Measurements from ENCODE around the gene CAMTA2. TPM values are rescaled to one million over a fixed set of nuclear protein-coding genes. Genes with fewer than 3 reads are reported as not detected.

The CAMTA2 gene
- total and polyA plus RNA-seq, 5 experiments from 2014 or later: 4.1 to 58.7 (median 18.9) TPM

DNA sequence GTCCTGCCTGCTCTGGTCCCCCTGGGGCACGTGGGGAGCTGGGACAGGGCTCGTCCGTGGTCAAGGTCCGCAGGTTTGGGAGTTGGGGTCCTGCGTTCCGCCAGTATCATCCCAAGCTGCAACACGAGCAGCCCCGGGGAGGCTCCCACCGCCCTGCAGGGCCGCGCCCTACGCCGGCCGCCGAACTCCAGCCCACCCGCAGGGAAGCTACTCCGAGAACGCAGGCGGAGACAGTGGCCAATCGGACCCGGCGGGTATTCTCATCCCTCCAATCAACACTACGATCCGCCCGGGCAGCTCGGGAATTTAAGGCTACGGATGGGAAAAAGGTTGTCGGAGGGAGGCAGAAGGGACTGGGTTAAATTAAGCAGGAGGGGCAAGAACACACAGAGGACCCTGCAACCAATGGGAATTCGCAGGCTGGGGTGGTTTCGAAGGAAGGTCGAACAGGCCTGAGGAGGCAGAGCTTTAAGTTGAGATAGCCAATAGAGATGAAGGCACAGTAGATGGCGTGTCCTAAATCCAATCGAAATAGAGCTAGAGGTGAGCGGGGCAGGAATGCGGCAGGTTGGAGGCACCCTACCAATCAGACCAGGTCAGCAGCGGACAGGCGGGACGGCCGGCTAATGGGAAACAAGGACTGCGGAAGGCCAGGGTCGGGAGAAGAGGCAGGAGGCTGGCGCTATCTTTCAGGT lies 20.5 kb downstream of the CAMTA2 start:
- peak in 9 of 10 donors; percentile 79 to 98 (median 94) for DNase-seq
- Mint-ChIP-seq H3K9me3 (no peaks in the 10 kb centered on the region), H3K27ac (peak overlapping the region in 3 of 10 donors; percentile 57 to 72 (median 61)), H3K4me3 (no peak overlapping the region), H3K27me3 (no peaks in the 10 kb centered on the region), H3K36me3 (peaks cover 0 to 12% (median 1%) of the 10 kb centered on the region in 3 donors), H3K4me1 (peaks cover 15 to 22% (median 21%) of the 10 kb centered on the region in 4 donors)
- peak; percentile 84 to 86 for ATAC-seq
- POLR2A ChIA-PET: interaction anchor here (0.6 to 15.5 kb wide), 21 partner anchors 12 to 666 kb away, joined by 3 to 635 read pairs (median 5); partner anchors contain the start of genes ARRB2, C17orf107, CAMTA2 and ENO3

GRCh38 chr17:4965311-4965986 lies 22.0 kb downstream of the CAMTA2 start:
- Mint-ChIP-seq H3K9me3 (no peaks in the 10 kb centered on the region), H3K27ac (peak overlapping the region in 2 of 10 donors; percentile 37 to 58), H3K4me3 (peak overlapping the region in 8 of 10 donors; percentile 15 to 78 (median 42)), H3K27me3 (no peaks in the 10 kb centered on the region), H3K36me3 (peaks cover 0 to 15% (median 5%) of the 10 kb centered on the region in 3 donors), H3K4me1 (peaks cover 15 to 20% (median 18%) of the 10 kb centered on the region in 4 donors)
- POLR2A ChIA-PET: interaction anchor here (15.5 kb wide), 1 partner anchor 18 kb away, joined by 635 read pairs; the partner anchor contains the start of genes ENO3, PFN1, RNF167 and SLC25A11
- no peak for ATAC-seq
- peak in 1 of 10 donors; percentile 58 for DNase-seq

GRCh38 chr17:4960279-4960922 lies 27.1 kb downstream of the CAMTA2 start:
- ATAC-seq: no peak
- peak overlapping the region in 2 of 10 donors; percentile 13 to 74 for H3K27ac Mint-ChIP-seq

DNA sequence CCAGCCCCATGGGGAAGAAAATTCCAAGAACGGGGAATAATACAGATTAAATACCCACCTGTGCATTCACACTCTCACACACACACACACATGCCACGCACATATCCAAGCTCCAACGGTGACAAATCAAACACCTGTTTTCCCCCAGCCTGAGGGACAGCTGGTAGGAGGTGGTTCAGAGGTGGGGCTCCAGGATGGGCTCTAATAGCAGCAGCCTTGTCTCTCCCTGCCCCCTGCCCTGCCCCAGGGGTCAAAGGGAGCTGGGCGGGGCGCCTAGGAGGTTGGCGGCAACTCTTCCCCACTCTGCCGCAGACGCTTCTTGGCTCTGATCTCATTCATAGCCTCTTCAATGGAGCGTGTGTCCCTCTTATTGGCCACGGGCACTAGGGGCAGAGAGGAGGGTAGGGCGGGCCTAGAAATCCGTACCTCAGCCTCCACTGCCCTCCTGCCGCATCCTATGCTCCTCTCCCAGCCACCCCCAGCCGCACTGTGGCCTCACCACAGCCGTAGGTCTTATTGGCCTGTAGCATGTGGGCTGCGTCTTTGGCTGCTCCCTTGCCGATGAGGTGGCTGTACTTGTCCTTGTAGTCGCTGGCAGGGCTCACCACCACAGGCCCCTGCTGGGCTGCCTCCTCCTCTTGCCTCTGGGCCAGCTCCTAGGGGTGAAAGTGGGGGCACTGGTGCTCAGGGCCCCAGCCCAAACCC lies 28.1 kb downstream of the CAMTA2 start:
- H3K4me3 Mint-ChIP-seq: no peak overlapping the region
- no peaks in the 10 kb centered on the region for H3K27me3 Mint-ChIP-seq
- H3K27ac Mint-ChIP-seq: peak overlapping the region in 1 of 10 donors; percentile 25
- H3K36me3 Mint-ChIP-seq: peaks cover 0 to 27% (median 7%) of the 10 kb centered on the region in 3 donors
- peaks cover 8 to 14% (median 11%) of the 10 kb centered on the region in 4 donors for H3K4me1 Mint-ChIP-seq
- ATAC-seq: no peak
- DNase-seq: no peak
- H3K9me3 Mint-ChIP-seq: no peaks in the 10 kb centered on the region
- POLR2A ChIA-PET: interaction anchor here (1.4 to 25.2 kb wide), 2 partner anchors 9 to 10 kb away, joined by 4 to 635 read pairs; partner anchors contain the start of gene SPAG7

More at GRCh38 chr17:4960279-4960922, 27.1 kb downstream of the CAMTA2 start:
- Mint-ChIP-seq H3K36me3 (peaks cover 0 to 30% (median 7%) of the 10 kb centered on the region in 3 donors), H3K9me3 (no peaks in the 10 kb centered on the region), H3K27me3 (no peaks in the 10 kb centered on the region), H3K4me1 (peaks cover 8 to 17% (median 15%) of the 10 kb centered on the region in 4 donors), H3K4me3 (no peak overlapping the region)
- DNase-seq: no peak
- POLR2A ChIA-PET: interaction anchor here (1.4 to 25.2 kb wide), 2 partner anchors 8 to 11 kb away, joined by 4 to 635 read pairs; partner anchors contain the start of gene SPAG7

GRCh38 chr17:4958102-4958501 lies 29.4 kb downstream of the CAMTA2 start:
- ATAC-seq: no peak
- DNase-seq: no peak
- Mint-ChIP-seq H3K27ac (no peak overlapping the region), H3K36me3 (peaks cover 0 to 25% (median 7%) of the 10 kb centered on the region in 3 donors), H3K27me3 (no peaks in the 10 kb centered on the region), H3K4me1 (peaks cover 6 to 13% (median 10%) of the 10 kb centered on the region in 4 donors), H3K4me3 (no peak overlapping the region), H3K9me3 (no peaks in the 10 kb centered on the region)
- POLR2A ChIA-PET: interaction anchor here (0.6 to 25.2 kb wide), 4 partner anchors 9 to 18 kb away, joined by 4 to 635 read pairs (median 10); partner anchors contain the start of genes PFN1, RNF167, SLC25A11 and SPAG7

GRCh38 chr17:4956493-4957061 lies 30.9 kb downstream of the CAMTA2 start:
- DNase-seq (peak in 3 of 10 donors; percentile 28 to 37 (median 32)), ATAC-seq (no peak)
- Mint-ChIP-seq H3K9me3 (no peaks in the 10 kb centered on the region), H3K27me3 (no peaks in the 10 kb centered on the region), H3K27ac (no peak overlapping the region), H3K4me1 (peaks cover 5 to 14% (median 10%) of the 10 kb centered on the region in 4 donors), H3K4me3 (no peak overlapping the region), H3K36me3 (peaks cover 0 to 22% (median 5%) of the 10 kb centered on the region in 3 donors)
- POLR2A ChIA-PET: interaction anchor here (0.8 to 25.2 kb wide), 4 partner anchors 8 to 57 kb away, joined by 3 to 635 read pairs (median 10); partner anchors contain the start of genes C17orf107, PFN1, RNF167 and SLC25A11

GRCh38 chr17:4955091-4955490 lies 32.4 kb downstream of the CAMTA2 start:
- no peak overlapping the region for H3K27ac Mint-ChIP-seq
- no peak overlapping the region for H3K4me3 Mint-ChIP-seq
- peaks cover 10 to 25% (median 21%) of the 10 kb centered on the region in 4 donors for H3K4me1 Mint-ChIP-seq
- no peaks in the 10 kb centered on the region for H3K27me3 Mint-ChIP-seq
- POLR2A ChIA-PET: interaction anchor here (8.8 to 25.2 kb wide), 2 partner anchors 14 to 17 kb away, joined by 179 to 635 read pairs; partner anchors contain the start of genes RNF167, SLC25A11 and SPAG7
- H3K36me3 Mint-ChIP-seq: peaks cover 0 to 13% (median 0%) of the 10 kb centered on the region in 3 donors
- ATAC-seq (no peak), DNase-seq (no peak)
- H3K9me3 Mint-ChIP-seq: no peaks in the 10 kb centered on the region

DNA sequence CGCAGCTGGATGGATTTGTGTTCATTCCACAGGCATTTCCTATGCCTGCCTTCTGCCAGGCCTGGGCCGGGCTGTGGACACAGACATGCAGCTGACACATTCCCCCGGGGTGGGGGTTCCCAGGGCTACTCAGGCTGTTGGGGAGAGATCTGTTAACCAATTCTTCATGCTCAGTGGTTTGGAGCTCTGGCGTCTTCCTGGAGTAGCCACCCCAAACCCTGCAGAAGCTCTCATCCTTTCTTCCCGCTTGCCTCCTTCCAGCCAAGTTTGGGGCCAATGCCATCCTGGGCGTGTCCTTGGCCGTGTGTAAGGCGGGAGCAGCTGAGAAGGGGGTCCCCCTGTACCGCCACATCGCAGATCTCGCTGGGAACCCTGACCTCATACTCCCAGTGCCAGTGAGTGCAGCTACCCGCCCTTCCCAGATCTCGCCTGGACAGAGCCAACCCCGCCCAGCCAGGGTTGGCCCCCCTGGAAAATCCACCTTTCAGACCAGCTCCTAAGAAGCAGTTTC lies 34.0 kb downstream of the CAMTA2 start:
- POLR2A ChIA-PET: interaction anchor here (1.0 to 25.2 kb wide), 4 partner anchors 15 to 45 kb away, joined by 3 to 635 read pairs (median 92); partner anchors contain the start of genes RNF167, SLC25A11 and SPAG7
- peak overlapping the region in 1 of 10 donors; percentile 29 for H3K4me3 Mint-ChIP-seq
- peaks cover 12 to 29% (median 22%) of the 10 kb centered on the region in 4 donors for H3K4me1 Mint-ChIP-seq
- H3K27me3 Mint-ChIP-seq: no peaks in the 10 kb centered on the region
- no peak for ATAC-seq
- peak overlapping the region in 2 of 10 donors; percentile 3 to 8 for H3K27ac Mint-ChIP-seq
- no peaks in the 10 kb centered on the region for H3K36me3 Mint-ChIP-seq
- DNase-seq: no peak
- no peaks in the 10 kb centered on the region for H3K9me3 Mint-ChIP-seq

GRCh38 chr17:4951486-4951885 lies 36.0 kb downstream of the CAMTA2 start:
- Mint-ChIP-seq H3K4me3 (peak overlapping the region in 8 of 10 donors; percentile 10 to 91 (median 79)), H3K27ac (peak overlapping the region in 6 of 10 donors; percentile 40 to 91 (median 62))
- POLR2A ChIA-PET: interaction anchor here (0.6 to 25.2 kb wide), 5 partner anchors 9 to 517 kb away, joined by 3 to 635 read pairs (median 3); partner anchors contain the start of genes DHX33, RNF167, SLC25A11 and SPAG7

DNA sequence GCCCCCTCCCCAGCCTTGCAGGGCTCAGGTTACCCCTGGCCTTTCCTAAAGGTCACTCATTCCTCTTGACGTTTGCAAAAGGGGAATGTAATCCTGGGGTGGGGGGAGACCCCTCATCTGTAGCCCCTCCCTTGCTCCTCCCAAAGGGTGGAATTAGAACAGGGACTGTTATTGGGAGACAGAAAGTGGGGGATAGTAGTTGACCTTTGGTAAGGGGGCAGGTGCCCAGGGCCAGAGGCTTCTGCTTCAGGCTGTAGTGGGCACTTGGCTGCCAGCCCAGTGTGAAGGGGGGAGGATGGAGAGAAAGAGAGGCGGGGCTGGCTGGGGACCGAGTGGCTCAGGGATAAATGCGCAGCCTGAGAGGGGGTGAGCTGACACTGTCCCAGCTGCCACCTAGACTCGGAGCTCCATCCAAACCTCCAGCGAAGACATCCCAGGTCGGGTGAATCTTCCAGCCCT lies 36.7 kb downstream of the CAMTA2 start, which contains the start of gene ENO3:
Gene ENO3, plus strand, starts transcription at position 374 of the 459 bp plus-strand sequence. CDS start 711 bp downstream, outside the sequence.
- Mint-ChIP-seq H3K4me3 (peak within 1 kb of the TSS; percentile 61 to 91 (median 82)), H3K27ac (peak within 1 kb of the TSS in 9 of 10 donors; percentile 79 to 94 (median 82)), H3K27me3 (no peaks in the 10 kb centered on the region), H3K4me1 (peaks cover 19 to 33% (median 25%) of the 10 kb centered on the region in 4 donors), H3K36me3 (peaks cover 11 to 16% (median 14%) of the 10 kb centered on the region in 3 donors), H3K9me3 (no peaks in the 10 kb centered on the region)
- DNase-seq (no peak), ATAC-seq (no peak)
- POLR2A ChIA-PET: interaction anchor here (1.4 to 25.2 kb wide), 4 partner anchors 12 to 98 kb away, joined by 3 to 635 read pairs (median 92); partner anchors contain the start of genes RNF167, SLC25A11 and SPAG7

More at GRCh38 chr17:4951486-4951885, 36.0 kb downstream of the CAMTA2 start:
- ATAC-seq (no peak), DNase-seq (no peak)
- peaks cover 6 to 11% (median 9%) of the 10 kb centered on the region in 3 donors for H3K36me3 Mint-ChIP-seq
- peaks cover 15 to 34% (median 24%) of the 10 kb centered on the region in 4 donors for H3K4me1 Mint-ChIP-seq
- no peaks in the 10 kb centered on the region for H3K27me3 Mint-ChIP-seq
- no peaks in the 10 kb centered on the region for H3K9me3 Mint-ChIP-seq
